Neural progenitor cell (in vitro differentiated cells): ENCODE results near the gene AMER1. TPM values are rescaled to one million over a fixed set of nuclear protein-coding genes. Genes with fewer than 3 reads are reported as not detected.

Experiments
- DNase-seq: peaks from one replicate; pipeline ENCODE4 v3.0.0-alpha.2; 2016; ENCODE audit warnings: low spot score
- H2AFZ ChIP-seq: fragments of 200-600 bp; sonication (generic); replicated peaks from 2 replicates; pipeline ENCODE4 v1.6.1; 2016; ENCODE audit warnings: antibody characterized with exemption
- H3F3A ChIP-seq: fragments of 200-600 bp; sonication (generic); 2 replicates; pipeline ENCODE4 v1.6.1; 2016; ENCODE audit warnings: antibody characterized with exemption, low read depth
- H3K27ac ChIP-seq: fragments of 200-600 bp; sonication (generic); 2 replicates; pipeline ENCODE4 v1.5.1; 2016; ENCODE audit warnings: mild to moderate bottlenecking
- H3K27me3 ChIP-seq: fragments of 200-600 bp; sonication (generic); 2 replicates; pipeline ENCODE4 v1.6.1; 2016; ENCODE audit warnings: mild to moderate bottlenecking, moderate library complexity
- H3K36me3 ChIP-seq: fragments of 200-600 bp; sonication (generic); 2 replicates; pipeline ENCODE4 v1.5.1; 2016
- H3K4me1 ChIP-seq: fragments of 200-600 bp; sonication (generic); 2 replicates; pipeline ENCODE4 v1.6.1; 2016; ENCODE audit warnings: mixed run types
- H3K4me2 ChIP-seq: fragments of 200-600 bp; sonication (generic); 2 replicates; pipeline ENCODE4 v1.6.1; 2016
- H3K4me3 ChIP-seq: fragments of 200-600 bp; sonication (generic); 2 replicates; pipeline ENCODE4 v1.5.1; 2016
- H3K79me2 ChIP-seq: fragments of 200-600 bp; sonication (generic); 2 replicates; pipeline ENCODE4 v1.6.1; 2016; ENCODE audit warnings: low read depth
- H3K9ac ChIP-seq: fragments of 200-600 bp; sonication (generic); 2 replicates; pipeline ENCODE4 v1.6.1; 2016
- H3K9me3 ChIP-seq: fragments of 200-600 bp; sonication (generic); 2 replicates; pipeline ENCODE4 v1.5.1; 2016; ENCODE audit warnings: low read depth
- H4K20me1 ChIP-seq: fragments of 200-600 bp; sonication (generic); 2 replicates; pipeline ENCODE4 v1.6.1; 2016; ENCODE audit warnings: low read depth
- H3K27ac Mint-ChIP-seq: 3 replicates; pipeline ENCODE4 v1.8.0; 2021; ENCODE audit warnings: mixed read lengths
- H3K27me3 Mint-ChIP-seq: 2 replicates; pipeline ENCODE4 v1.8.0; 2022; ENCODE audit warnings: low read depth, mild to moderate bottlenecking, inconsistent platforms, moderate library complexity, mixed read lengths; ENCODE audit not compliant: insufficient read depth
- H3K36me3 Mint-ChIP-seq: 3 replicates; pipeline ENCODE4 v1.8.0; 2021; ENCODE audit warnings: mixed read lengths
- H3K4me1 Mint-ChIP-seq: 3 replicates; pipeline ENCODE4 v1.8.0; 2021; ENCODE audit warnings: mixed read lengths
- H3K4me3 Mint-ChIP-seq: 3 replicates; pipeline ENCODE4 v1.8.0; 2021; ENCODE audit warnings: mild to moderate bottlenecking, moderate library complexity, mixed read lengths
- H3K9me3 Mint-ChIP-seq: 3 replicates; pipeline ENCODE4 v1.8.0; 2020; ENCODE audit warnings: mixed read lengths
- EZH2 ChIP-seq: fragments of 200-600 bp; sonication (generic); IDR thresholded peaks from 2 replicates; pipeline ENCODE4 v1.6.1; 2017; ENCODE audit warnings: antibody characterized with exemption, mild to moderate bottlenecking, moderate library complexity
- EZH2phosphoT487 ChIP-seq: fragments of 200-600 bp; sonication (generic); IDR thresholded peaks from 2 replicates; pipeline ENCODE4 v1.6.1; 2017; ENCODE audit warnings: antibody characterized with exemption
- total RNA-seq: library from RNA; depleted of rRNA; stranded (reverse); fragments of >200 nt; gene quantifications from 2 replicates; pipeline ENCODE4 v1.2.3, GENCODE V29; 2015; ENCODE audit warnings: low replicate concordance
- TF ChIP-seq, protein P1 (sequence below): fragments of 200-600 bp; sonication (generic); IDR thresholded peaks from 2 replicates; pipeline ENCODE4 v1.5.1; 2017; ENCODE audit warnings: antibody characterized with exemption, mild to moderate bottlenecking

Gene AMER1
- total RNA-seq, 1 donor from 2014 or later = 6.7 TPM

DNA sequence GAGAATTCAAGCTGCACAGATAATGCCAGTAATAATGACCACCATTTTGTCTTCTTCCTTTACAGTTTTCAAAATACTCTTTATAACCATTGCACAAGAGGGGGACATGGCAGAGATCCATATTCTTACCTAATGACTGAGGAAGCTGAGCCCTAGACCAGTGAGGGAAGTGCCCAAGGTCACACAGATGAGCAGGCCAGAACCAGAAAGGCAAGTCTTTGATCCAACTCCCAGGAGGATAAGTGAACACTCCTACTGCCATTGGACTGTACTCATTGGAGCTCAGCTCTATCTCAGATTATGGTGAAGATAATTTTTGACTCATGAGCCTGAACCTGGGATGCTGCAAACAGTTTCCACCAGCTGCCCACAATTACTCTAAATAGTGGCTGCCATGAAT is 28.6 kb downstream of the AMER1 start:
- no peaks in the 10 kb centered on the region for H3K79me2 ChIP-seq
- H3K9me3 ChIP-seq = no peaks in the 10 kb centered on the region
- no peak overlapping the region for H3K27ac Mint-ChIP-seq
- H3K4me3 ChIP-seq = no peak overlapping the region
- H3F3A ChIP-seq = no peaks in the 10 kb centered on the region
- TF ChIP-seq EZH2 (no peak), EZH2phosphoT487 (no peak)
- TF ChIP-seq, protein P1, sequence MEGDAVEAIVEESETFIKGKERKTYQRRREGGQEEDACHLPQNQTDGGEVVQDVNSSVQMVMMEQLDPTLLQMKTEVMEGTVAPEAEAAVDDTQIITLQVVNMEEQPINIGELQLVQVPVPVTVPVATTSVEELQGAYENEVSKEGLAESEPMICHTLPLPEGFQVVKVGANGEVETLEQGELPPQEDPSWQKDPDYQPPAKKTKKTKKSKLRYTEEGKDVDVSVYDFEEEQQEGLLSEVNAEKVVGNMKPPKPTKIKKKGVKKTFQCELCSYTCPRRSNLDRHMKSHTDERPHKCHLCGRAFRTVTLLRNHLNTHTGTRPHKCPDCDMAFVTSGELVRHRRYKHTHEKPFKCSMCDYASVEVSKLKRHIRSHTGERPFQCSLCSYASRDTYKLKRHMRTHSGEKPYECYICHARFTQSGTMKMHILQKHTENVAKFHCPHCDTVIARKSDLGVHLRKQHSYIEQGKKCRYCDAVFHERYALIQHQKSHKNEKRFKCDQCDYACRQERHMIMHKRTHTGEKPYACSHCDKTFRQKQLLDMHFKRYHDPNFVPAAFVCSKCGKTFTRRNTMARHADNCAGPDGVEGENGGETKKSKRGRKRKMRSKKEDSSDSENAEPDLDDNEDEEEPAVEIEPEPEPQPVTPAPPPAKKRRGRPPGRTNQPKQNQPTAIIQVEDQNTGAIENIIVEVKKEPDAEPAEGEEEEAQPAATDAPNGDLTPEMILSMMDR = no peak
- H3K4me2 ChIP-seq = no peak overlapping the region
- no peak overlapping the region for H2AFZ ChIP-seq
- H4K20me1 ChIP-seq = no peaks in the 10 kb centered on the region
- H3K27me3 ChIP-seq = no peaks in the 10 kb centered on the region
- no peaks in the 10 kb centered on the region for H3K4me1 Mint-ChIP-seq
- peaks cover 6% of the 10 kb centered on the region for H3K9me3 Mint-ChIP-seq
- no peak overlapping the region for H3K9ac ChIP-seq
- H3K36me3 Mint-ChIP-seq = peaks cover 2% of the 10 kb centered on the region
- H3K4me3 Mint-ChIP-seq = no peak overlapping the region
- no peak for DNase-seq
- peaks cover 2% of the 10 kb centered on the region for H3K27me3 Mint-ChIP-seq
- no peaks in the 10 kb centered on the region for H3K4me1 ChIP-seq
- no peaks in the 10 kb centered on the region for H3K36me3 ChIP-seq
- no peak overlapping the region for H3K27ac ChIP-seq

DNA sequence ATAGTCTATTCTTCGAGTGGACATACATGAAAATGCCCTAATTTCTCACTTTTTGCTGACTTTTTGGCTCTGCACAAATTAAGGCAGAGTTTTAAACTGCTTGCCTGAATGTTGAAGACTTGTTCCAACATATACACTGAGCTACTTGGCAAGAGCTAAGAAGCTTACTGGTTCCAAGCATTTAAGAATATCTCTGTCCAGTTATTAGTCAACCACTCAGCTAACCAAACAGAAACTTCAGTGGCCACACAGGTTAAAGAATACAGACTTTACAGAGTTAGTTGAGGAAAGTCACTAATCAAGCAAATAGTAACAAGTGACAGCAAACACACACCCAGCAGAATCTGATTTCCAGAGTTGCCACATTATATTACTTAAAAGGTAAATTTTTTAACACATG is 35.5 kb downstream of the AMER1 start:
- Mint-ChIP-seq H3K27me3 (peaks cover 4% of the 10 kb centered on the region), H3K36me3 (peaks cover 2% of the 10 kb centered on the region), H3K4me1 (no peaks in the 10 kb centered on the region), H3K27ac (no peak overlapping the region), H3K9me3 (peaks cover 9% of the 10 kb centered on the region), H3K4me3 (no peak overlapping the region)
- Histone ChIP-seq H3K9me3 (no peaks in the 10 kb centered on the region), H2AFZ (no peak overlapping the region), H3K27ac (no peak overlapping the region), H3K79me2 (no peaks in the 10 kb centered on the region), H3K4me2 (no peak overlapping the region), H3F3A (no peaks in the 10 kb centered on the region), H3K4me3 (no peak overlapping the region), H3K27me3 (no peaks in the 10 kb centered on the region), H3K4me1 (no peaks in the 10 kb centered on the region), H3K36me3 (no peaks in the 10 kb centered on the region), H4K20me1 (no peaks in the 10 kb centered on the region), H3K9ac (no peak overlapping the region)
- no peak for DNase-seq
- no peak for TF ChIP-seq EZH2
- TF ChIP-seq, protein P1 = no peak
- no peak for TF ChIP-seq EZH2phosphoT487

- no peaks in the 10 kb centered on the region for H3K36me3 ChIP-seq
- no peak overlapping the region for H3K4me2 ChIP-seq
- H3K9me3 Mint-ChIP-seq = peaks cover 24% of the 10 kb centered on the region
- H3K27ac Mint-ChIP-seq = no peak overlapping the region
- no peak overlapping the region for H3K27ac ChIP-seq
- no peaks in the 10 kb centered on the region for H3K27me3 ChIP-seq
- no peaks in the 10 kb centered on the region for H3K79me2 ChIP-seq
- no peak overlapping the region for H3K4me3 Mint-ChIP-seq
- no peaks in the 10 kb centered on the region for H3F3A ChIP-seq
- no peak overlapping the region for H3K9ac ChIP-seq
- peak; percentile 63 for DNase-seq
- no peak overlapping the region for H3K4me3 ChIP-seq
- no peaks in the 10 kb centered on the region for H4K20me1 ChIP-seq
- H3K27me3 Mint-ChIP-seq = peaks cover 3% of the 10 kb centered on the region
- TF ChIP-seq EZH2 (no peak), EZH2phosphoT487 (no peak)
- TF ChIP-seq, protein P1 = no peak
- H3K4me1 ChIP-seq = no peaks in the 10 kb centered on the region
- H3K9me3 ChIP-seq = peaks cover 8% of the 10 kb centered on the region
- no peaks in the 10 kb centered on the region for H3K36me3 Mint-ChIP-seq
- no peak overlapping the region for H2AFZ ChIP-seq
- H3K4me1 Mint-ChIP-seq = peaks cover 6% of the 10 kb centered on the region
These were observed 52.7 kb downstream of the AMER1 start for GRCh38 chrX:64152857-64153256.
